NCI-H460 (cell line): ENCODE results near the gene RNU1-3. TPM values are rescaled to one million over a fixed set of nuclear protein-coding genes. Genes with fewer than 3 reads are reported as not detected.
"Not testable (repeated sequence)": the region's sequence is repeated elsewhere in the genome, so short reads cannot be mapped to it uniquely, and the experiment has no call there.

Source experiments
- DNase-seq: peaks from one replicate; pipeline ENCODE4 v3.0.0-alpha.2; 2016; ENCODE audit warnings: low read depth; ENCODE audit errors: extremely low read depth
- polyA plus RNA-seq: library from polyadenylated mRNA; depleted of rRNA; stranded (reverse); fragments of >200 nt; gene quantifications from 2 replicates; pipeline ENCODE4 v1.2.3, GENCODE V29; 2014; cell fraction: nucleus; rRNA removed
- total RNA-seq: library from RNA; depleted of rRNA; stranded (reverse); fragments of >200 nt; shearing (Covaris generic); gene quantifications from 2 replicates; pipeline ENCODE4 v1.2.3, GENCODE V29; 2014; rRNA removed

Gene RNU1-3
- total RNA-seq = under 0.01 TPM in 2 replicates
- not detected in 2 replicates for polyA plus RNA-seq

DNA sequence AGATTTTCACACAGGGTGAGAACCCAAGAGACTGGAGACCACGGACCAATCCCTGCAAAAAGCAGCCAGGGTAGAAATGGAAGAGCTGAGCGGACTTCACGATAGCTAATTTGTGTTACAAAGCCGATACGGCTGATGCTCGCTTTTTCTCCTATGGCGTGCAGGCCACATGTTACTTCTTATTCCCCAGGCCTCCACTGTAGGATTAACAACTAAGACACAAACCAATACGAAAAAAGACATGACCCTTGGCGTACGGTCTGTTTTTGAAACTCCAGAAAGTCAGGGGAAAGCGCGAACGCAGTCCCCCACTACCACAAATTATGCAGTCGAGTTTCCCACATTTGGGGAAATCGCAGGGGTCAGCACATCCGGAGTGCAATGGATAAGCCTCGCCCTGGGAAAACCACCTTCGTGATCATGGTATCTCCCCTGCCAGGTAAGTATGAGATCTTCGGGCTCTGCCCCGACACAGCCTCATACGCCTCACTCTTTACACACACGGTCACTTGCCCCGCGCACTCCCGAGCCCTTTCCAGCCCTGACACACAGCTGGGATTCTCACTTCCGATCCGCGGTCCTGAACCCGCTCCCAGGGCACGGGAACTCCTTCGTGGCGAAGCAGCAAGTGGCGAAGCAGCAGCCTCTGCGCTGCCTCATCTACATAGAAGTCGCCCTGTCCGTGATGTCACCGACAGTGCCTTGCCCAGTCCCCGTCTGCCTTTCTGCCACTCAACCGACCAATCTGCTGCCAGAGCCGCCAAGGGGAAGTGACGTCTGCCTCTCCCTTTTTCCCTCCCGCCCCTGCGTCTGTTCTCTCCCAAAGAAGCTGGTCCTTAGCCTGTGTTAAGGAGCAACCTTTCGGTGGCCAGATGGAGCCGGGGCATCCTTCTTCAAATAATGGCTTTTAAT, at the start of gene RNU1-3:
Gene RNU1-3 (minus strand): TSS at position 447 of the 912 bp plus-strand sequence.
- DNase-seq = not testable (repeated sequence)

DNA sequence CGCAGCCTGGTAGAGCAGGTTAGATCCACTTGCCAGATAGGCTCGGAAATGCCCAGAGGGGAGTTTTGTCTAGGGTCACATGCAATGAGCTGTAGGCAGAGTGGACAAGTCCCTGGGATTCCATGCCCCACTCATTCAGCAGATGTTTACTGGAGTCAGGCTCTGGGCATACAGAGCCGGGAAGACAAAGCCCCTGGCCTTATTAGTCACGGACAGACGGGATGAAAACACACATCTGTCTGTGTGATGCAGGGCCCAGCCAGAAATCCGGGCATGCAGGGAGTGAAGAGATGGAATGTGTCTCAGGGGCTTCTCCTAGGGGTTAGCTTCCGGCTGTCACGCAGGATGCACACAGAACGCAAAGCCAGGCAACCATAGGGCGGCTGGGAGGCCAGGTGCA, 46.7 kb upstream of the RNU1-3 start:
- DNase-seq = not testable (repeated sequence)

DNA sequence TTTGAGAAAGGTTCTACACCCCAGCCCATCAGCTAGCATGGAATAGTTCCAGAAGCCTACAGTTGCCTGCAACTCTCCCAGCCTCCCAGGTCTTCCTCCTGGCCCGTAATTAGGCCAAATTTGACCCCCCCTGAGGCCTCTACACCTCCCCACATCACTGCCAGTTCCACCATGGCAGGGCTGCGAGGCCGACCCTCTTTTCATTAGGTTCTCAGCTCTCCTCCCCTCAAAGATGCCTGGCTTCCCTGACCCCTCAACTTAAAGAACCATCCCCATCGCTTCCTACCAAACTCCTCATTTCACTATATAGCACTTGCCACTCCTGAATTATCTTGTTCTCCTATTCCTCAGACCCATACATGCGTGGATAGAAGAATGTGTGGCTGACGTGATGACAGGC, 46.2 kb upstream of the RNU1-3 start:
- not testable (repeated sequence) for DNase-seq

DNA sequence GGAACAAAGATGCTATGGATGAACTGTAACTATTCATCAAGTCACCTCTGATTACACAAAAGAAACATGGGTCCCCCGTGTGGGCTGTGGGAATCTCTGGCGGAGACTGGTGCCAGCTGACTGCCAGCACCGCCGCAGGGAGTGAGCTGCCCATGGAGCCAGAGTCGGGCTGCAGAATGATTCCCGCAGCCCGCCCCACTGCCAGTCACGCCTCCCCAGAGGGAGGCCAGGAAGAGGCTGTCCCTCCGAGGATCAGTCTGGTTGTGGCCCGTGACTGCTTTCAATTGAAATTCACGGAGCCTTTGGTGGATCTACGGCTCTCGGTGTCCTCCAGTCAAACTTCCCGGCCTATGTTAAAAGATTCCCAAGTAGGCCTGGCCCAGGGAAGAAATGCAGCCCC, 45.8 kb upstream of the RNU1-3 start:
- DNase-seq = not testable (repeated sequence)

DNA sequence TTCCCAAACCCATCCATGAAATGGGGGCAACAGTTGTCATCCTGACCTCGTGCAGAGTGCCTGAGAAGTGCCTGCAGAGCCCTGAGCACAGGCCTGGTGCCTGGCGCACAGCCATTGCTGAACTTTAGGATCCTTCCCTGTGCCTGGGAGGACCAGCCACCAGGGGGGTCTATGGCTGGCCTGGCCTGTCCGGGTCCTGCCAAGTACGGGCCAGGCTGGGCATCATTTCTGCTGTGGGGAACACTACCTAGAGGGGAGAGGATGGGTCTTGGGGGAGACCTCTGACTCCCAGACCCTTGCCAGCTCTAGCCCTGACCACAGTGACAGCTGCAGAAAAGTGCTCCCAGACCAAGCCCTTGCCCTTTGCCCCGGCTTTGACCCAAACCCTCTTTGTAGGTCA, 45.4 kb upstream of the RNU1-3 start:
- not testable (repeated sequence) for DNase-seq

DNA sequence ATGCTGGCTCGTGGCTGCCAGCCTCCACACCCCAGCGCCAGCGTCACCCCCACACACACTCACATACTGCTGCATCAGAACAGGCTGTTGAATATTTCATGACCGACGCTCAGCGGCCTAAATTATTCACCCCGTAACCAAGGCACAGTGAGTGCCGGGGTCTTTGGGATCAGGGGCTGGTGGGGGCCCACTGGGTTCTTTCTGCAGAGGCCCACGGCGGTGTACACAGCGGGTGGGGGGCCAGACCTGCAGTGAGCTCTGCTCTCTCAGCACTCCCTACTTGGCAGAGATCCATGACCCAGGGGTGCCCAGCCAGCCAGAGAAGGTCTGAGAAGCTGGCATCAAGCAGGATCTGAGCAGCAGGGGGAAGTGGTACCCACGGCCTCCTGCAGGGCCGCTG, 43.9 kb upstream of the RNU1-3 start:
- DNase-seq = not testable (repeated sequence)

DNA sequence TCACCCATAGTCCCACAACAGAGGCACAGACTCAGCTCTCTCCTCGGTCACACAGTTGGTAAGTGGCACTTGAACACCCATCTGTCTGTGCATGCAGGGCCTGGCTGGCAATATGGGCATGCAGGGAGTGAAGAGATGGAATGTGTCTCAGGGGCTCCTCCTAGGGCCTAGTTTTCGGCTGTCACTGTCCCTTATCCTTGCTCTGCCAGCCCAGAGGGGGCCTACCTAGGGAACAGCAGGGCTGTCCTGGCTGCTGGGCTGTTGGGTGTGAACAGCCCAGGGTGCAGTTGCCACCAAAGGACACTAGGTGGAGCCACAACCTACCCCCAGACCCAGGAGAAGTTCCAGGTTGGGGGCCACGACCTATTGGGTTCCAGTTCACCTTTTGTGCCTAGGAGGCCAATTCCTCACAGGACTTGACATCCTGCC, 42.9 kb upstream of the RNU1-3 start:
- not testable (repeated sequence) for DNase-seq

DNA sequence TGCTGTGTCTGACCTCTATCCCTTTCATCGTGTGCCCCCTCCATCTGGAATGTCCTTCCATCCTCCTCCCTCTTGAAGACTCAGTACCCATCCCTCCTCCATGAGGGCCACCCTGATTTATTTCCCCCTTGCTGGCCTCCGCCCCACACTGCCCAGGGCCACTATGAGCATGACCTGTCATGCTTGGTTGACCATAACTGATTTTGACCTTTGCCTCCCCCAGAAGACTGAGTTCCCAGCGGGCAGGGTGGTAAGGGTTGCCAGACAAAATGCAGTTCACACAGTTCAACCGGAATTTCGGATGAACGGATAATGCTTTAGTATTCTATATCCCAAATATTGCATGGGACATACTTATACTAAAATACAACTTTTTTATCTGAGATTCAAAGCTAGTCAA, 42.0 kb upstream of the RNU1-3 start:
- DNase-seq = not testable (repeated sequence)

GRCh38 chr1:16707130-16708093, 40.7 kb upstream of the RNU1-3 start:
- DNase-seq = not testable (repeated sequence)

- not testable (repeated sequence) for DNase-seq
These were observed 39.6 kb upstream of the RNU1-3 start for GRCh38 chr1:16706302-16706701.

DNA sequence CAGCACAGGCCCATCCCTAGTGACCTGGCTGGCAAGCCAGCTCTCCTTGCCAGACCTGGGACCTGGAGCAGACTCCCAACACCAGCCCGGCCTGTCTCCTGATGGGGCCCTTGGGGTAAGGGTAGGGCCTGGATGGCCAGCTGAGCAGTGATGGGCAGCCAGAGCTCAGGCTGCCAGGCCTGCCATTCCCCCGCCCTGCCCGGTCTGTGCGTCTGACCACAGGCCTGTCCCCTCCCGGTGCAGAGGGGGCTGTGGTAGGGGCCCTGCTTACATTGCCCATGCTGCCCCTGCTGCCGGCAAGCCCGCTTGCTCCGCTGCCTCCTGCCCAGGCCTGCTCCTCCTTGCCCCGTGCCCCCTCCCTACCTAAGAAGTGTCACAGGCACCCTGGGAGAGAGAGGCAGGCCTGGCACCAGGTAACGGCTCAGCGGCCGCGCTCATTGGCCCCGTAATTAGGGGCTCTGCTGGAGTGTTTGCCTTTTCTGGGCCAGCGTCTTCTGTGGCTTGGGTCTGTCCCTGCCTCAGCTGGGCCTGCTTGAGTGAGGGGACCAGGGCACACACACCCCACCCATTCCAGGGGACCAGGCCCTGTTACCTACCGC, 37.9 kb upstream of the RNU1-3 start:
- not testable (repeated sequence) for DNase-seq

DNA sequence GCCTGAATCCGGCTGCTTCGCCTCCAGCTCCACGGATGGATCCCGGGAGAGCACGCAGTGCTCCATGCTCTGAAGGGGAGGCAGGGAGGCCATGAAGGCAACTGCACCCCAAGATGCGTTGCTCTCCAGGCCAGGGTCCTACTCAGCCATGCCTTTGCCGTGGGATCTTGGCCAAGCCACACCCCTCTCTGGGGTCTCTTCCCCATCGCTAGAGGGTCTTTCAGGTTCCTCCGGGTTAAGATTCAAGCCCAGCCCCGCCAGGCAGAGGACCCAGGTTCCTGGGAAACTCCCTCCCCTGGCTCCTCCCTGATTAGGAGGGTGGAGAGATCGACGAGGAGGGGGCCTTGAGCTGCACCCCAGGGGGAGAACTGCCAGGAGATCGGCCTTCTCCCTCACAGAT, 37.3 kb upstream of the RNU1-3 start:
- not testable (repeated sequence) for DNase-seq

DNA sequence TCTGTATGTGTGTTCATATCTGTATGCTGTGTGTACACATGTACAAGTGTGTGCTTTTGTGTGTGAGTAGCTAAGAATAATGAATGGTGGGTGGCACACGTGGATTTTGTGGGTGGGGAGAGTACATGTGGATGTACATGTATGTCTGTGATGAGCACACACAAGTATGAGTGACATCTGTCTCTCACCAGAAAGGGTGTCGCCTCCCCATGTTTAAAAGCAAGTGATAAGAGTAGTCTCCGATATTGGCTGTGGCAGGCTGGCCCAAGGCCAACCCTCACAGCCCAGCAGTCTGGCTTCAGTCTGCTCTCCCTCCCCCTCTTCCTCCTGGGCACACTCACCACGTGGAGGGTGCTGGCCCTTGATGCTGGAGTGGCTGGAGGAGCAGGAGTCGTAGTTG, 36.9 kb upstream of the RNU1-3 start:
- not testable (repeated sequence) for DNase-seq

DNA sequence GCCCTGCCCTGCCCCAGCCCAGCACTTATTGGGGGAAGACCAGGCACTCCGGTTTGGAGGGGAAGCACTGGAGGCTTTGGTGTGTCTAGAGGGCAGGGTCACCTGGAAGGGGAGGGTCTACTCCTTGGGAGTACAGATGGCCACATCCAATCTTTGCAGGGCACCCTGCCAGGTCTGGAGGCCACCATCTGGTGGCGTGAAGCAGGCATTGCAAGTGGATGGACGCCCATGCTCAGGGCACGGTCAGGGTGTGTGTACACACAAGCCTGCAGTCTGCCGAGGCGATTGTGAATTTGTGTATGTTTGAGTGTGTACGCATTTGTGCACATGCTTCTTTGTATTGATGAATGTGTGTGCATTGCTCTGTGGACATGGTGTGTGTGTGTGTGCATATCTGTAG, 36.4 kb upstream of the RNU1-3 start:
- DNase-seq = not testable (repeated sequence)

- DNase-seq = not testable (repeated sequence)
These were observed 35.5 kb upstream of the RNU1-3 start for GRCh38 chr1:16702280-16702679.

- not testable (repeated sequence) for DNase-seq
These were observed 34.4 kb upstream of the RNU1-3 start for GRCh38 chr1:16701189-16701588.

DNA sequence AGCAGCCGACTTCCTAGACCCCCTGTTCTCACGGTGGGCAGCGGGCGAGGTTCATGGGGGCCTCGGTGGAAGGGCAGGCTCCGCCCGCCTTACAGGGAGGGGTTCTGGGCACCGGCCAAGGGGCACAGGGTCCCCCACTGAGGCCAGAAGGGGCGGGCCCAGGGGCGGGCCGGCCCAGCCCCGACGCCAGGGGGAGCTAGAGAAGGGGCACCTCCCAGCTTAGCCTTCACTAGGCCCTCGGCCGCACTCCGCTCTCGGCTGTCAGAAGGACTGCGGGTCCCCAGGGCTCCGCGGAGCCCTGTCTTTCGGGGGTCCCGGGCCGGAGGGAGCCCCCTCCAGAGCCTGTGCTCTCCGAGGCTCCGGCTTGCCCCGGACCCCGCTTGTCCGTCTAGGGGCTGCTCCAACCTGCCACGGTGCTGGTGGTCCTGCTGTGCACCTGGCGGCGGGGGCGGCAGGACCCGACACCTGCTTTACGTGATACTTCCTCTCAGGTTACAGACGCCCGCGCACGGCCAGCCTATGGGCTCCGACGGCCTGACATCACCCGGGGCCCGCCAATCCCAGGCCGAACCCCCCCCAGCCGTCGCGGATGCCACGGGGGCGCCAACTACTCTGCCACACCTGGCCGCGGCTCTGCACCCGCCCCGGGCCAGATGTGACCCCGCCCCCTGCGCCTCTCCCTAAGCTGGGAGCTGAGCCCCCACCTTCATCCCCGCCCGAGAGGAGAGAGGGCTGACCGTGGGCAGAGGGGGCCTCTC, 33.6 kb upstream of the RNU1-3 start:
- DNase-seq = not testable (repeated sequence)

DNA sequence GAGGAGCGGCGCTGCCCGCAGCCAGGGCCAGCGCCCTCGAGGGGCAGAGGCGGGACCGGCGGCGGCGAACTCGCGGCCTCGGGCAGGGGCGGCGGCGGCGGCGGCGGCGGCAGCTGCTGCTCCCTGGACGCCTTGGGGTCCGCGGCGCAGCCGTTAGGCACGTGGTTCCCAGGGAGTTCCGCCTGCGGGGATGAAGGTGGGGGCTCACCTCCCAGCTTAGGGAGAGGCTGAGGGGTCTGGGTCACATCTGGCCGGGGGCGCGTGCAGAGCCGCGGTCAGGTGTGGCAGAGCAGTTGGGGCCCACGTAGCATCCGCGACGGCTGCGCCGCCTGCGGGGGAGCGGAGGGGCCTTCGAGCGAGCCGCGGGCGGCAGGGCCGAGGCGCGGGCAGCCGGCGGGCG, 32.7 kb upstream of the RNU1-3 start:
- DNase-seq = not testable (repeated sequence)

DNA sequence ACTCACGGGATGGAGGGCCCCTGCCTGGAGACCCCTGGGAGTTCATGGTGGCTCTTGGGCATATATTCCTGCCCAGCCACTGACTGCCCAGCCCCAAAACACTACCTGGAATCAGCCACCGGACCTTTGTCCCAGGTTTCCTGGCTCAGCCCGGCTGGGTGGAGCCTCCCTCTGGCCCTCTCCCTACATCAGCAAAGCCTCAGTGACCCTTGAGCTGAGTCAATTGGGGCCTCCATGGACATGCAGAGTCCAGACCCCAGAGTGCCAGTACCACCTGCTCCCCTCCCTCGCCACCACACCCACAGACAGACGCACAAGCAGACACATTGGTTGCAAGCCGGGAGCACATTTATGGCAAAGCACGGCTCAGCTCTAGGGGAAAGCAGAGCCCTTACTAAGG, 30.4 kb upstream of the RNU1-3 start:
- not testable (repeated sequence) for DNase-seq
